HEK293 (cell line): ENCODE results near the gene PPFIBP1.

ENCODE experiments used
- CTCF ChIA-PET: fragments of 350-600 bp; formaldehyde crosslinking; extraction: SDS; loops from one replicate; lab custom pipeline; 2021; ENCODE audit warnings: antibody characterized with exemption; lab: Yijun Ruan, JAX
- POLR2A ChIA-PET: fragments of 300-600 bp; formaldehyde crosslinking; extraction: SDS; loops from one replicate; lab custom pipeline; 2020; ENCODE audit warnings: antibody characterized with exemption, inconsistent platforms; lab: Yijun Ruan, JAX
- H3K27ac ChIP-seq: fragments of 200-500 bp; sonication (Bioruptor generic); 2 replicates; pipeline ENCODE4 v1.5.1; 2014; ENCODE audit warnings: low read depth, low read length, control low read depth, inconsistent platforms; ENCODE audit errors: extremely low read depth
- H3K36me3 ChIP-seq, 2 experiments: fragments of 200-500 bp in 1 of 2; sonication (Bioruptor generic) in 1 of 2; 1 replicate in 1 of 2; 2 replicates in 1 of 2; pipeline ENCODE4 v1.5.1; 2014 to 2017; ENCODE audit warnings: inconsistent platforms in 2 of 2, low read length in 2 of 2; ENCODE audit not compliant: control insufficient read depth in 2 of 2, insufficient read depth in 1 of 2
- H3K4me1 ChIP-seq: fragments of 200-500 bp; sonication (Bioruptor generic); 2 replicates; pipeline ENCODE4 v1.5.1; 2014; ENCODE audit warnings: mild to moderate bottlenecking, low read length, inconsistent platforms; ENCODE audit not compliant: control insufficient read depth, insufficient read depth
- H3K4me3 ChIP-seq: 2 replicates; pipeline ENCODE4 v1.5.1; 2011; ENCODE audit warnings: low read depth, mild to moderate bottlenecking, control low read depth, low read length, moderate library complexity
- H3K9me3 ChIP-seq: fragments of 200-500 bp; sonication (Bioruptor generic); 2 replicates; pipeline ENCODE4 v1.5.1; 2014; ENCODE audit warnings: low read depth, low read length, inconsistent platforms; ENCODE audit not compliant: control insufficient read depth, insufficient read depth
- BCL11A ChIP-seq: fragments of 450-650 bp; formaldehyde crosslinking; IDR thresholded peaks from 2 replicates; pipeline ENCODE4 v1.5.1; 2016; ENCODE audit warnings: low read depth, missing biosample characterization, missing genetic modification characterization
- CTCF ChIP-seq: fragments of 450-650 bp; formaldehyde crosslinking; IDR thresholded peaks from 2 replicates; pipeline ENCODE4 v1.5.1; 2016; ENCODE audit warnings: missing biosample characterization, missing genetic modification characterization
- GLI2 ChIP-seq: fragments of 450-650 bp; formaldehyde crosslinking; IDR thresholded peaks from 2 replicates; pipeline ENCODE4; 2017; ENCODE audit warnings: missing biosample characterization, missing genetic modification characterization, low read depth, borderline replicate concordance
- KLF7 ChIP-seq: fragments of 450-650 bp; formaldehyde crosslinking; IDR thresholded peaks from 2 replicates; pipeline ENCODE4 v1.5.1; 2016; ENCODE audit warnings: missing biosample characterization, missing genetic modification characterization, borderline replicate concordance
- MEIS1 ChIP-seq: sonication (generic); formaldehyde crosslinking; IDR thresholded peaks from 2 replicates; pipeline ENCODE4 v1.8.1; 2022; ENCODE audit warnings: missing genetic modification reagents, mild to moderate bottlenecking, borderline replicate concordance
- PRDM1 ChIP-seq: fragments of 450-650 bp; formaldehyde crosslinking; IDR thresholded peaks from 2 replicates; pipeline ENCODE4; 2016; ENCODE audit warnings: missing biosample characterization, missing genetic modification characterization
- ZBTB21 ChIP-seq: fragments of 450-650 bp; formaldehyde crosslinking; IDR thresholded peaks from 2 replicates; pipeline ENCODE4 v1.5.1; 2017; ENCODE audit warnings: missing biosample characterization, missing genetic modification characterization
- ZFP41 ChIP-seq: fragments of 450-650 bp; formaldehyde crosslinking; IDR thresholded peaks from 2 replicates; pipeline ENCODE4 v1.5.1; 2016; ENCODE audit warnings: missing biosample characterization, missing genetic modification characterization, borderline replicate concordance
- ZNF10 ChIP-seq: fragments of 450-650 bp; formaldehyde crosslinking; IDR thresholded peaks from 2 replicates; pipeline ENCODE4 v1.5.1; 2017; ENCODE audit warnings: missing biosample characterization, missing genetic modification characterization
- ZNF157 ChIP-seq: fragments of 450-650 bp; formaldehyde crosslinking; IDR thresholded peaks from 2 replicates; pipeline ENCODE4 v1.5.1; 2016; ENCODE audit warnings: missing biosample characterization, missing genetic modification characterization
- ZNF221 ChIP-seq: fragments of 450-650 bp; formaldehyde crosslinking; IDR thresholded peaks from 2 replicates; pipeline ENCODE4 v1.5.1; 2017; ENCODE audit warnings: missing biosample characterization, missing genetic modification characterization, borderline replicate concordance
- ZNF354C ChIP-seq: fragments of 450-650 bp; formaldehyde crosslinking; IDR thresholded peaks from 2 replicates; pipeline ENCODE4 v1.5.1; 2016; ENCODE audit warnings: missing biosample characterization, missing genetic modification characterization, low read depth, borderline replicate concordance
- ZNF473 ChIP-seq: fragments of 450-650 bp; formaldehyde crosslinking; IDR thresholded peaks from 2 replicates; pipeline ENCODE4 v1.5.1; 2017; ENCODE audit warnings: missing biosample characterization, missing genetic modification characterization
- ZNF544 ChIP-seq: fragments of 450-650 bp; formaldehyde crosslinking; IDR thresholded peaks from 2 replicates; pipeline ENCODE4 v1.5.0; 2017; ENCODE audit warnings: missing biosample characterization, missing genetic modification characterization
- ZNF561 ChIP-seq: fragments of 450-650 bp; IDR thresholded peaks from 2 replicates; pipeline ENCODE4 v1.5.1; 2018; ENCODE audit warnings: missing biosample characterization, missing genetic modification characterization, borderline replicate concordance
- ZNF670 ChIP-seq: fragments of 450-650 bp; formaldehyde crosslinking; IDR thresholded peaks from 2 replicates; pipeline ENCODE4 v1.5.1; 2016; ENCODE audit warnings: missing biosample characterization, missing genetic modification characterization, low read depth
- ZNF692 ChIP-seq: fragments of 450-650 bp; formaldehyde crosslinking; IDR thresholded peaks from 2 replicates; pipeline ENCODE4 v1.5.1; 2016; ENCODE audit warnings: missing biosample characterization, missing genetic modification characterization
- ZNF76 ChIP-seq: fragments of 450-650 bp; formaldehyde crosslinking; IDR thresholded peaks from 2 replicates; pipeline ENCODE4; 2016; ENCODE audit warnings: low read depth, missing biosample characterization, missing genetic modification characterization, borderline replicate concordance
- ZNF776 ChIP-seq: fragments of 450-650 bp; formaldehyde crosslinking; IDR thresholded peaks from 2 replicates; pipeline ENCODE4 v1.5.0; 2017; ENCODE audit warnings: missing biosample characterization, missing genetic modification characterization, borderline replicate concordance
- ZNF785 ChIP-seq: fragments of 450-650 bp; formaldehyde crosslinking; IDR thresholded peaks from 2 replicates; pipeline ENCODE4 v1.5.1; 2016; ENCODE audit warnings: missing biosample characterization, missing genetic modification characterization
- TF ChIP-seq, protein P1 (sequence below): fragments of 450-650 bp; formaldehyde crosslinking; IDR thresholded peaks from 2 replicates; pipeline ENCODE4 v1.5.1; 2017; ENCODE audit warnings: missing biosample characterization, missing genetic modification characterization
- TF ChIP-seq, protein P2 (sequence below): fragments of 450-650 bp; formaldehyde crosslinking; IDR thresholded peaks from 2 replicates; pipeline ENCODE4 v1.5.1; 2017; ENCODE audit warnings: missing biosample characterization, missing genetic modification characterization
- TF ChIP-seq, protein P3 (sequence below): fragments of 450-650 bp; formaldehyde crosslinking; IDR thresholded peaks from 2 replicates; pipeline ENCODE4 v1.5.0; 2017; ENCODE audit warnings: missing biosample characterization, missing genetic modification characterization, borderline replicate concordance

PPFIBP1 gene

DNA sequence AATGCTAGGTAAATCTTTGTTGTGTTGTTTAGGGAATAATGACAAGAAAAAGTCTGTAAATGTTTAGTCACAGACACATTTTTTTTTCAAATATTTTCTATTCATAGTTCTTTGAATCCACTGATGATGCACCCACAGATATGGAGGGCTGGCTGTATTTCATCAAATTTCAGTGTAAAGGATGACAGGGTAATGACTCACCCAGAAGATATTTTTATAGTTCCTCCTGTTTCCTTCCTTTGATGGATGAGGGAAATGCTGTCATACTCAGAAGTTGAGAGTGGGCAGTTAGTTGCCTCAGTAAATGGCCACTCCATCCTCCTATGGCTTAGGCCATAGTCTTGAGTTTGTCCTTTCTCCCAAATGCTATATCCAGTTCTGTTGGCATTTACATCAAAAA lies 95.3 kb downstream of the PPFIBP1 start (continued):
- no peak for TF ChIP-seq ZNF692 (tag by site-specific recombination)
- TF ChIP-seq, protein P1, sequence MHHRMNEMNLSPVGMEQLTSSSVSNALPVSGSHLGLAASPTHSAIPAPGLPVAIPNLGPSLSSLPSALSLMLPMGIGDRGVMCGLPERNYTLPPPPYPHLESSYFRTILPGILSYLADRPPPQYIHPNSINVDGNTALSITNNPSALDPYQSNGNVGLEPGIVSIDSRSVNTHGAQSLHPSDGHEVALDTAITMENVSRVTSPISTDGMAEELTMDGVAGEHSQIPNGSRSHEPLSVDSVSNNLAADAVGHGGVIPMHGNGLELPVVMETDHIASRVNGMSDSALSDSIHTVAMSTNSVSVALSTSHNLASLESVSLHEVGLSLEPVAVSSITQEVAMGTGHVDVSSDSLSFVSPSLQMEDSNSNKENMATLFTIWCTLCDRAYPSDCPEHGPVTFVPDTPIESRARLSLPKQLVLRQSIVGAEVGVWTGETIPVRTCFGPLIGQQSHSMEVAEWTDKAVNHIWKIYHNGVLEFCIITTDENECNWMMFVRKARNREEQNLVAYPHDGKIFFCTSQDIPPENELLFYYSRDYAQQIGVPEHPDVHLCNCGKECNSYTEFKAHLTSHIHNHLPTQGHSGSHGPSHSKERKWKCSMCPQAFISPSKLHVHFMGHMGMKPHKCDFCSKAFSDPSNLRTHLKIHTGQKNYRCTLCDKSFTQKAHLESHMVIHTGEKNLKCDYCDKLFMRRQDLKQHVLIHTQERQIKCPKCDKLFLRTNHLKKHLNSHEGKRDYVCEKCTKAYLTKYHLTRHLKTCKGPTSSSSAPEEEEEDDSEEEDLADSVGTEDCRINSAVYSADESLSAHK (tag by site-specific recombination): no peak
- TF ChIP-seq, all 188 proteins: peak for 14

GRCh38 chr12:27620121-27620520 lies 96.1 kb downstream of the PPFIBP1 start:
- ChIA-PET POLR2A (no interaction called here), CTCF (interaction anchor here (0.6 kb wide), 1 partner anchor 882 kb away, joined by 3 read pairs; no protein-coding TSS in a partner anchor)
- no peaks in the 10 kb centered on the region for H3K36me3 ChIP-seq
- peaks cover 11% of the 10 kb centered on the region for H3K4me1 ChIP-seq
- no peak overlapping the region for H3K4me3 ChIP-seq
- H3K9me3 ChIP-seq: no peaks in the 10 kb centered on the region
- H3K27ac ChIP-seq: no peak overlapping the region
- TF ChIP-seq ZNF670 (tag by site-specific recombination): no peak
- TF ChIP-seq CTCF (tag by site-specific recombination): no peak
- TF ChIP-seq ZNF157 (tag by site-specific recombination): no peak
- no peak for TF ChIP-seq ZNF785 (tag by site-specific recombination)
- no peak for TF ChIP-seq ZNF544 (tag by site-specific recombination)
- TF ChIP-seq PRDM1: no peak
- TF ChIP-seq ZFP41 (tag by site-specific recombination): no peak
- TF ChIP-seq ZNF354C (tag by site-specific recombination): no peak
- no peak for TF ChIP-seq GLI2 (tag by site-specific recombination)
- no peak for TF ChIP-seq ZNF776
- TF ChIP-seq ZNF561 (tag by site-specific recombination): no peak

DNA sequence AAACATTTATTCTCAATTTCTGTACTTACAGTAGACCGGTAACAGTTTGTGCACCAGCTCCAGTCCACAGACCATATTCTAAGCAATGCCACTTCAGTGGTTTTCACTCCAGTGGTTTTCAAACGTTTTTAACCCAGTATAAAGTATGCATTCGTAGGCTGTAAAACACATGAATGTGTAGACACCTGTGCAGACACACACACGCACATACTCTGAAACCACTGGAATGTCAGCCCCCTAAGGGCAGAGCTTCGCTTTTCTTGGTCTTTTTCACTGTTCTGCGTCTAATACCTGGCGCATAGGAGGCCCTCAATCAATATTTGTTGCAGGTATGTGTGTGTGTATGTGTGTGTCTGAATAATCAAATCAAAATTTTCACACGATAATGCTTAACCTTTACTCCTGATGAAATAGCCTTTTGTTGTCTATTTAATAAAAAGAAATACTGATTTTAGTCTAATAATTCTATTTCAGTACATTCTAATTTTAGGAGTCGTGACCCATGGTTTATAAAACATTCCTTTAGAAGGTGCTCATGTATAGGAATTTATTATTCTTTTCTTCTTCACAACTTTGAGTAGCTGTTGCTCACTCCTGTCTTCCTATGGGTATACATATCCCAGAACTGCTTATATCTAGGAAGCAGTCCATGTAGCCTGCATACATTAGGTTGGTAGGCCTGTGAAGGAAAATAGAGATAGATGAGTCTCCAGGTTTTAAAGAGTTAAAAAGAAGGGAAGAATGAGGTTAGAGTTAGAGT lies 98.6 kb downstream of the PPFIBP1 start:
- H3K4me1 ChIP-seq: 0 out of 2 replicates have a peak, but pooled peaks cover 4% of the 10 kb centered on the region
- H3K36me3 ChIP-seq: no peaks in the 10 kb centered on the region
- CTCF ChIA-PET: interaction anchor here (0.7 kb wide), 1 partner anchor 32 kb away, joined by 5 read pairs; no protein-coding TSS in a partner anchor
- no peak overlapping the region for H3K27ac ChIP-seq
- H3K4me3 ChIP-seq: no peak overlapping the region
- POLR2A ChIA-PET: no interaction called here
- H3K9me3 ChIP-seq: no peaks in the 10 kb centered on the region
- no peak for TF ChIP-seq ZNF10
- no peak for TF ChIP-seq ZNF76
- no peak for TF ChIP-seq BCL11A (tag by site-specific recombination)
- TF ChIP-seq MEIS1 (CRISPR knock-in tag): no peak
- TF ChIP-seq ZNF473: no peak
- TF ChIP-seq, protein P2, sequence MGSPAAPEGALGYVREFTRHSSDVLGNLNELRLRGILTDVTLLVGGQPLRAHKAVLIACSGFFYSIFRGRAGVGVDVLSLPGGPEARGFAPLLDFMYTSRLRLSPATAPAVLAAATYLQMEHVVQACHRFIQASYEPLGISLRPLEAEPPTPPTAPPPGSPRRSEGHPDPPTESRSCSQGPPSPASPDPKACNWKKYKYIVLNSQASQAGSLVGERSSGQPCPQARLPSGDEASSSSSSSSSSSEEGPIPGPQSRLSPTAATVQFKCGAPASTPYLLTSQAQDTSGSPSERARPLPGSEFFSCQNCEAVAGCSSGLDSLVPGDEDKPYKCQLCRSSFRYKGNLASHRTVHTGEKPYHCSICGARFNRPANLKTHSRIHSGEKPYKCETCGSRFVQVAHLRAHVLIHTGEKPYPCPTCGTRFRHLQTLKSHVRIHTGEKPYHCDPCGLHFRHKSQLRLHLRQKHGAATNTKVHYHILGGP (tag by site-specific recombination): no peak
- TF ChIP-seq, protein P3, sequence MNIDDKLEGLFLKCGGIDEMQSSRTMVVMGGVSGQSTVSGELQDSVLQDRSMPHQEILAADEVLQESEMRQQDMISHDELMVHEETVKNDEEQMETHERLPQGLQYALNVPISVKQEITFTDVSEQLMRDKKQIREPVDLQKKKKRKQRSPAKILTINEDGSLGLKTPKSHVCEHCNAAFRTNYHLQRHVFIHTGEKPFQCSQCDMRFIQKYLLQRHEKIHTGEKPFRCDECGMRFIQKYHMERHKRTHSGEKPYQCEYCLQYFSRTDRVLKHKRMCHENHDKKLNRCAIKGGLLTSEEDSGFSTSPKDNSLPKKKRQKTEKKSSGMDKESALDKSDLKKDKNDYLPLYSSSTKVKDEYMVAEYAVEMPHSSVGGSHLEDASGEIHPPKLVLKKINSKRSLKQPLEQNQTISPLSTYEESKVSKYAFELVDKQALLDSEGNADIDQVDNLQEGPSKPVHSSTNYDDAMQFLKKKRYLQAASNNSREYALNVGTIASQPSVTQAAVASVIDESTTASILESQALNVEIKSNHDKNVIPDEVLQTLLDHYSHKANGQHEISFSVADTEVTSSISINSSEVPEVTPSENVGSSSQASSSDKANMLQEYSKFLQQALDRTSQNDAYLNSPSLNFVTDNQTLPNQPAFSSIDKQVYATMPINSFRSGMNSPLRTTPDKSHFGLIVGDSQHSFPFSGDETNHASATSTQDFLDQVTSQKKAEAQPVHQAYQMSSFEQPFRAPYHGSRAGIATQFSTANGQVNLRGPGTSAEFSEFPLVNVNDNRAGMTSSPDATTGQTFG: no peak
- no peak for TF ChIP-seq KLF7 (tag by site-specific recombination)
- TF ChIP-seq ZBTB21 (tag by site-specific recombination): no peak
- no peak for TF ChIP-seq ZNF221 (tag by site-specific recombination)
